ENCODE data around the gene STRA6.

Gene STRA6

DNA sequence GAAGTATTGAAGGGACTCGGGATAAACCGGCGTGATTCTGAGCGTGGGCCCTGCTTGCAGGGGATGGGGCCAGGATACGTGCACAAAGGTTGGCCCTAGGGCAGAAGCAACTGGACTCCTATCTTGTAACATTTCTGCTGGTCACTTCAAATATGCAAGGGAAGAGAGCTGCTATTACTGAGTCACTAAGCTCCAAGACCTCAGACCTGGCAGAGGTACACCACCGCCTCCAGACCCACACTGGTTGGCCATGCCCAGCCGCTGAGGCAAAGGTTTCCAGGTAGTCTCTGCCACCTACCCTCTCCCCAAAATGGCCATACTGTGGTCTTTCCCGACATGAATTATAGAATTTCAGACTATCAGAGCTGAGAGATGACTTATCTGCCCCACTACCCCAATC lies 13.4 kb upstream of the STRA6 start:
- DNase-seq (ENCODE audit: low spot score) = no peak
- no peak for TF ChIP-seq CTCF (IDR thresholded peaks at IDR 0.05; ENCODE audit: extremely low read depth, missing control alignments)

DNA sequence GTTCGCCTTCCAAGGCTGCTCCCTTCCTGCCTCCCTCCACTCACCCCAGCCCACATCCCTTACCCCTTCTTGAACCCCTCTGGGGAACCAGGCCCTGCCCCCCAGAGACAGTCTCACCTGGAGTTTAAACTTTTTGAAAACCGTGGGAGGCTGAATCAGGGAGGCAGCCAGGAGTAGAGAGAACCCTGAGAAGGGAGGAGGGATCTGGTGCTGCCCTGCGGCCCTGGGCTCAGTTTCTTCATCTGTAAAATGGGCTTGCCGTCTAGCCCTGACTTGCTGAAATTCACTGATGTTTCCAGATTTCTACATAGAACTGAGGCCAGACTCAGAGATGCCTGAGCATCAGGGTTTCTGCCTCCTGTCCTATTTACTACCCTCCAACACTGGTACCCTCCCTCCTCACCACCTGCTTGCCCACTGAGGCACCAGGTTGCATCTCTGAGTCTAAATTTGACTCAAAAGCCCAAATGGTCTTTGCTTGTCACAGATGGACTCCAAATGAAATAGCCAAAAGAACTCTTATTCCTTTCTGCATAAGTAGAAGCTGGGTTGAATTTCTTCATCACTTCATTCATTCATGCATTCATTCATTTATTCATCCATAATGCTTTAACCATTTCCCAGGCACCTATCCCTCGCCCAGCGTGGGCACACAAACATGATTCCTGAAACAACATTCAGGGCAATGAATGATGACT lies 11.9 kb upstream of the STRA6 start:
- no peak for TF ChIP-seq CTCF (IDR thresholded peaks at IDR 0.05; ENCODE audit: extremely low read depth, missing control alignments)
- no peak for DNase-seq (ENCODE audit: low spot score)

DNA sequence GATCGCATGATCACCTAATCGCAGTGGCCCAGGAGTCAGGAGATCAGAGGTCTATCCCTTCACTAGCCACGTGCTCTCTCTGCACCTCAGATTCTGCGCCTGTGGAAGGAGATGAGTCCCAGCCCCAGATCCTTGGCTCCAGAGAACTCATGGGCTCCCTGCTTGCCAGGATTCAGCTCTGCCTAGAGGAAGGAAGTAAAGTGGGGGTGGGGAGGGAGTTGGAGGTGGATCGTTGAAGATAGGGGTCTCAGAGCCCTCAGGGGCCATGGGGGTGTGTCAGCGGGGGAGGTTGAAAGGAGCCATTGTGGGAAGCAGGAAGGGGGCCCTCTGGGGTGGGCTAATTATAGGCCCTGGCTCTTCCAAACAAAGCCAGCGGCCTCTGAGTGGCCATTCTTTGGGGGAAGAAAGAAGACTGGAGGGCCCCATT lies 11.3 kb upstream of the STRA6 start:
- TF ChIP-seq CTCF (IDR thresholded peaks at IDR 0.05; ENCODE audit: extremely low read depth, missing control alignments) = no peak
- no peak for DNase-seq (ENCODE audit: low spot score)

DNA sequence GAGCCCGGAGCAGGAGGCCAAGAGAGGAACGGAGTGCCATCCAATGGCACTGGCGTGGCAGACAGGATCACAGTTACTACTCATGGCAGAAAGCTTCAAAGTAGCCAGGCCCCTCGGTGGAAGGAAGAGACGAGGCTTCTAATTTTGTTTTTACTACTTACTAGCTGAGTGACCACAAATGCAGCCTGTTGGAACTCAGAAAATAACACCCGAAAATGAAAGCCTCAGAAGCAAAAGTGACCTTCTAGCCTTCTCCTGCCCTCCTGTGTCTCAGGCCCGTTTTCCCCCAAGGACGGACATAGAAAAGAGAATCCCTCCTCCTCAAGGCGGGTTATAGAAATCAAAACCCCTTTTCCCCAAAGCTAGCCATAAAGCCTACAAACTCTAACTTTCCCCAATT lies 9.9 kb upstream of the STRA6 start:
- DNase-seq (ENCODE audit: low spot score) = peak; percentile 64
- TF ChIP-seq CTCF (IDR thresholded peaks at IDR 0.05; ENCODE audit: extremely low read depth, missing control alignments) = no peak

GRCh38 chr15:74211656-74212055 lies 9.1 kb upstream of the STRA6 start:
- no peak for DNase-seq (ENCODE audit: low spot score)
- TF ChIP-seq CTCF (IDR thresholded peaks at IDR 0.05; ENCODE audit: extremely low read depth, missing control alignments) = no peak

- no peak for TF ChIP-seq CTCF (IDR thresholded peaks at IDR 0.05; ENCODE audit: extremely low read depth, missing control alignments)
- DNase-seq (ENCODE audit: low spot score) = no peak
These were observed 8.1 kb upstream of the STRA6 start for GRCh38 chr15:74210729-74211128.

DNA sequence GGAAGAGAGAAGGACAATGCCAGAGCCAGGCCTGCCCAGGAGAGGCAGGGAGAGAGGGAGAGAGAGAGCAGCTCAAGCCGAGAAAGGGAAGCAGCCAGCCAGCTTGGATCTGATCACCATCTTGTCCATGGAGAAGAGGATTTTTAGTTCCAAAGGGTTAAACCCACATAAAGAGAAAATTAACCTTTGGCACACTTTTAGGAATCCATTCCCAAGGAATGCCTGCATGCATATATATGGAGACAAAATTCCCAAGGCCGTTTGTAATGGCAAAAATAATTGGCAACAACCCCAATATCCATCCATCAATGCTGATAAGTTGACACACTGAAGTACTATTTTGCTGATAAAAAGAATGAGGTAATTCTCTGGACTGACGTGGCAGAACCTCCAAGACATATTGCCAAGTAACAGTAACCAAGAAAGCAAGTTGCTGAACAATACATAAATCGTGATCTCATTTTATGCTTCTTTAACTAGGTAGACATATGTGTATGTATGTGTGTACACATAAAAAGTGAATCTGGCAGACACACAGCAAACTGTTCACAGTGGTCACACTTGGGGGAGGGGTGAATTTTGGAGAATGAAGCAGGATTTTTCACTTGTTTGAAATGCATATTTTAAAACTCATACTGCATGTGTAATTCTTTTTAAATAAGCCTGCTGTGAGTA lies 7.5 kb upstream of the STRA6 start:
- DNase-seq (ENCODE audit: low spot score) = no peak
- no peak for TF ChIP-seq CTCF (IDR thresholded peaks at IDR 0.05; ENCODE audit: extremely low read depth, missing control alignments)

Measured in GM20000 (cell line).